ENCODE data around the gene PIN1. TPM values are rescaled to one million over a fixed set of nuclear protein-coding genes. Genes with fewer than 3 reads are reported as not detected.

Gene PIN1
- total RNA-seq, 1 donor from 2014 or later = 57.0 TPM

DNA sequence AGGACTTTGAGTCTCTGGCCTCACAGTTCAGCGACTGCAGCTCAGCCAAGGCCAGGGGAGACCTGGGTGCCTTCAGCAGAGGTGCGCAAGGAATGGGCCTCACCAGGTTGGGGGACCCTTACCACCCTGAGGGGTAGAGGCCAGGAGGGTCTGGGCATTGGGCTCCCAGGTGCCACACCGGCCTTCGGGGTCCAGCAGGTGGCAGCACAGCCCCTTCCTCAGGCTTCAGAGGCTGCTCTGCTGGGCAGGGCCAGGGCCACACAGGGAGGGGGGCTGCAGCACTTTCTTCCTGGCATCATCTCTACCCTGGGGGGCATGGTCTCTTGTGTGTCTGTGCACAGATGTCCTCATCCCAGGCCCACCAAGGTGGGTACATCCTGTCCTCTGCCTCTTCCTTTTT lies 12.9 kb downstream of the PIN1 start:
- DNase-seq (no peak), ATAC-seq (no peak)
- no peaks in the 10 kb centered on the region for H3K9me3 ChIP-seq
- H3K36me3 ChIP-seq = peaks cover 65% of the 10 kb centered on the region
- H3K4me1 ChIP-seq = no peaks in the 10 kb centered on the region
- intact Hi-C loops (cut with DNase I) = no loop called here
- TF ChIP-seq, protein P1, sequence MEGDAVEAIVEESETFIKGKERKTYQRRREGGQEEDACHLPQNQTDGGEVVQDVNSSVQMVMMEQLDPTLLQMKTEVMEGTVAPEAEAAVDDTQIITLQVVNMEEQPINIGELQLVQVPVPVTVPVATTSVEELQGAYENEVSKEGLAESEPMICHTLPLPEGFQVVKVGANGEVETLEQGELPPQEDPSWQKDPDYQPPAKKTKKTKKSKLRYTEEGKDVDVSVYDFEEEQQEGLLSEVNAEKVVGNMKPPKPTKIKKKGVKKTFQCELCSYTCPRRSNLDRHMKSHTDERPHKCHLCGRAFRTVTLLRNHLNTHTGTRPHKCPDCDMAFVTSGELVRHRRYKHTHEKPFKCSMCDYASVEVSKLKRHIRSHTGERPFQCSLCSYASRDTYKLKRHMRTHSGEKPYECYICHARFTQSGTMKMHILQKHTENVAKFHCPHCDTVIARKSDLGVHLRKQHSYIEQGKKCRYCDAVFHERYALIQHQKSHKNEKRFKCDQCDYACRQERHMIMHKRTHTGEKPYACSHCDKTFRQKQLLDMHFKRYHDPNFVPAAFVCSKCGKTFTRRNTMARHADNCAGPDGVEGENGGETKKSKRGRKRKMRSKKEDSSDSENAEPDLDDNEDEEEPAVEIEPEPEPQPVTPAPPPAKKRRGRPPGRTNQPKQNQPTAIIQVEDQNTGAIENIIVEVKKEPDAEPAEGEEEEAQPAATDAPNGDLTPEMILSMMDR (IDR thresholded peaks at IDR 0.05) = peak; percentile 30
- no peak overlapping the region for H3K27ac ChIP-seq
- H3K27me3 ChIP-seq (ENCODE audit: low read depth) = no peaks in the 10 kb centered on the region
- no peak overlapping the region for H3K4me3 ChIP-seq

DNA sequence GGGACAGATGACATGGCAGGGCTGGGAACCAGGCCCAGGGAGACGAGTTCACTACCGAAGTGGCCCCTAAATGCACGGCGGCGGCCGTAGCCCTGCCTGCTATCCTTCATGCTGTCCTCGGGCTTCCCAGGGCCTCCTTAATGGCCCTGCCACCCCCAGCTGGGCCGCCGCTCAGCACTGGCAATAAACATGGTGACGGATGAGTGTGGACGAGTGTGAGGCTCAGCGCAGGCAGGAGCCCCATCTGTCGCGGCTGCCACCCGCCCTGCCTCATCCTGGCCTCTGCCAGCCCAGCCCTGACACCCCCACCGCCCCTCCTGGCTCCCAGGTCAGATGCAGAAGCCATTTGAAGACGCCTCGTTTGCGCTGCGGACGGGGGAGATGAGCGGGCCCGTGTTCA lies 13.6 kb downstream of the PIN1 start:
- ATAC-seq (no peak), DNase-seq (no peak)
- H3K4me3 ChIP-seq = no peak overlapping the region
- H3K9me3 ChIP-seq = no peaks in the 10 kb centered on the region
- no peak overlapping the region for H3K27ac ChIP-seq
- H3K4me1 ChIP-seq = no peaks in the 10 kb centered on the region
- TF ChIP-seq, protein P1 (IDR thresholded peaks at IDR 0.05) = no peak
- intact Hi-C loops (cut with DNase I) = no loop called here
- peaks cover 63% of the 10 kb centered on the region for H3K36me3 ChIP-seq
- H3K27me3 ChIP-seq (ENCODE audit: low read depth) = no peaks in the 10 kb centered on the region

DNA sequence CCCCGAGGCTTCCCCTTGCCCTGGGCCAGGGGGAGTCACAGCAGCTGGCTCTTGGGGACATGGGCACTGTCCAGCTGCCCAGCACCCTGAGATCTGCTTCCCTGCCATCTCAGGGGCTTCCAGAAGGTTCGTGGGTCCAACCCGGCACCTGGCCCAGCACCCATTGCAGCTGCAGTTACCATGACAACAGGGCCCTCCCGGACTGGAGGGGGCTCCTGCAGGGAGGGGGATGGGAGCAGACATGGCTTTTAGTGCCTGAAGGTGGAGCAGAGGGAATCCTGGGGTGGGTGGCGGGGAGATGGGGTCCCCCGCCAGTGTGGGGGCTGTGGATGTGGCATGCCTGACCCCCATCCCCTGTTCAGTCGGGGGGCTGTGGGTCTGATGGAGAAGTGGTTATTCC lies 14.7 kb downstream of the PIN1 start:
- no peak for ATAC-seq
- intact Hi-C loops (cut with DNase I) = no loop called here

DNA sequence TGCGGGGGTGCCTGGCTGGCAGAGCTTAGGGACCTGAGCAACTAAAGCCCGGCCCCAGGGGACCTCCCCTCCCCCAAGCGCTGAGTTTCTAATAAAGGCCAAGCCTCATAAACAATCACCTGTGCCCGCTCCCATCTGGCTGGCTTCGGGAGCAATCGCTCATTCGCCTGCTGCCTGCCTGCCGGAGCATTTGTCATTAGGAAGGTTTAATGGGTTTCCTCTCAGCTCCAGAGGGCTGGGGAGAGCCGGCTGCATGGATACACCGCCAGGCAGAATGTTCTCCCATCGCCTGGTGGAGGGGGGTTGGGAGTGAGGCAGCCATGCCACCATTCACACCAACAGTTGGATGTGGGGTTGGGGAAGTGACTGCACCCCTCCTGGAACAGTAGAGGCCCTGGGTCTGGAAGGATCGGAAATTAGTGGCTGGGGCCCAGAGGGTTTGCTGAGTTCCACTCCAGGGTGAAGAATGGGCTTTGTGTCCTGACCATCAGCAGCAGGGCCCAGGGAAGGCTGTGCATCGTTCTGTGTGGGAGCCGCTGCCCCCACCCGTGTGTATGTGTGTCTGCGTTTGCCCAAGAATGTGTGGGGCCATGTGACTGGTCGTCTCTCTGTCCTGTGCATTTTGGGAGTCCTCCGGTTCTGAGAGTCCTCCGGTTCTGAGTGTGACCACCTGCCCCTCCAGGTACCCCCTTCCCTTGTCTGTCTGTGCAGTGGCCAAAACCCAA lies 15.3 kb downstream of the PIN1 start:
- intact Hi-C loops (cut with DNase I) = no loop called here
- no peaks in the 10 kb centered on the region for H3K27me3 ChIP-seq (ENCODE audit: low read depth)
- ATAC-seq (no peak), DNase-seq (no peak)
- TF ChIP-seq, protein P1 (IDR thresholded peaks at IDR 0.05) = no peak
- H3K9me3 ChIP-seq = no peaks in the 10 kb centered on the region
- no peaks in the 10 kb centered on the region for H3K4me1 ChIP-seq
- no peak overlapping the region for H3K4me3 ChIP-seq
- peaks cover 47% of the 10 kb centered on the region for H3K36me3 ChIP-seq
- H3K27ac ChIP-seq = no peak overlapping the region

More for the DNA sequence above, 14.7 kb downstream of the PIN1 start:
- no peak for DNase-seq
- H3K4me1 ChIP-seq = no peaks in the 10 kb centered on the region
- H3K9me3 ChIP-seq = no peaks in the 10 kb centered on the region
- no peak overlapping the region for H3K27ac ChIP-seq
- TF ChIP-seq, protein P1 (IDR thresholded peaks at IDR 0.05) = no peak
- H3K36me3 ChIP-seq = peaks cover 53% of the 10 kb centered on the region
- no peak overlapping the region for H3K4me3 ChIP-seq
- no peaks in the 10 kb centered on the region for H3K27me3 ChIP-seq (ENCODE audit: low read depth)

GRCh38 chr19:9854282-9854846 lies 19.2 kb downstream of the PIN1 start:
- ATAC-seq (no peak), DNase-seq (no peak)
- TF ChIP-seq, protein P1 (IDR thresholded peaks at IDR 0.05) = no peak
- Histone ChIP-seq H3K4me1 (no peaks in the 10 kb centered on the region), H3K36me3 (peaks cover 7% of the 10 kb centered on the region), H3K27ac (no peak overlapping the region), H3K9me3 (no peaks in the 10 kb centered on the region), H3K4me3 (no peak overlapping the region), H3K27me3 (ENCODE audit: low read depth) (no peaks in the 10 kb centered on the region)
- intact Hi-C loops (cut with DNase I) = no loop called here
